HL-60 (cell line): ENCODE measurements around the gene CPT1C.

Source experiments
- DNase-seq, 2 experiments: peaks; one replicate each; pipeline ENCODE4 v3.0.0-alpha.2; 2010 to 2020; ENCODE audit warnings: low read depth in 1 of 2, low spot score in 1 of 2
- H3K27ac ChIP-seq: fragments of 250-450 bp; sonication (Bioruptor Pico); replicated peaks from 2 replicates; pipeline ENCODE4 v1.5.1; 2020; ENCODE audit warnings: mild to moderate bottlenecking, moderate library complexity
- H3K27me3 ChIP-seq: fragments of 250-450 bp; sonication (Bioruptor Pico); 2 replicates; pipeline ENCODE4 v1.5.1; 2021; ENCODE audit warnings: mild to moderate bottlenecking, moderate library complexity; ENCODE audit not compliant: insufficient read depth, poor library complexity, severe bottlenecking
- H3K4me3 ChIP-seq: replicated peaks from 2 replicates; pipeline ENCODE4 v1.5.1; 2011; ENCODE audit warnings: mild to moderate bottlenecking, control low read depth, low read length; ENCODE audit not compliant: insufficient read depth
- CTCF ChIP-seq: IDR thresholded peaks from one replicate; pipeline ENCODE4 v1.5.1; 2011; ENCODE audit warnings: low read length, control low read depth, inconsistent platforms; ENCODE audit not compliant: insufficient read depth
- GABPA ChIP-seq: IDR thresholded peaks from 2 replicates; pipeline ENCODE4 v1.6.1; 2012; ENCODE audit warnings: low read depth
- POLR2AphosphoS5 ChIP-seq: IDR thresholded peaks from 2 replicates; pipeline ENCODE4 v1.6.1; 2012; ENCODE audit warnings: low read depth
- REST ChIP-seq: IDR thresholded peaks from 2 replicates; pipeline ENCODE4 v1.6.1; 2012; ENCODE audit warnings: low read depth; ENCODE audit not compliant: insufficient replicate concordance
- SPI1 ChIP-seq: IDR thresholded peaks from 2 replicates; pipeline ENCODE4 v1.6.1; 2012; ENCODE audit warnings: low read depth, mild to moderate bottlenecking, borderline replicate concordance

CPT1C gene

GRCh38 chr19:49682274-49682673 lies 8.6 kb upstream of the CPT1C start:
- Histone ChIP-seq H3K27ac (no peak overlapping the region), H3K27me3 (no peaks in the 10 kb centered on the region), H3K4me3 (no peak overlapping the region)
- no peak for DNase-seq
- no peak for TF ChIP-seq SPI1
- no peak for TF ChIP-seq GABPA
- no peak for TF ChIP-seq POLR2AphosphoS5
- TF ChIP-seq REST: no peak

- Histone ChIP-seq H3K27me3 (no peaks in the 10 kb centered on the region), H3K4me3 (no peak overlapping the region), H3K27ac (no peak overlapping the region)
- DNase-seq: no peak
- TF ChIP-seq GABPA (no peak), POLR2AphosphoS5 (no peak), SPI1 (no peak), REST (no peak), CTCF (no peak)
These were observed 7.1 kb upstream of the CPT1C start for GRCh38 chr19:49683814-49684250.

- Histone ChIP-seq H3K4me3 (no peak overlapping the region), H3K27ac (no peak overlapping the region), H3K27me3 (no peaks in the 10 kb centered on the region)
- peak in 1 of 2 experiments; percentile 39 for DNase-seq
- TF ChIP-seq CTCF (peak; percentile 57), GABPA (no peak), REST (no peak), POLR2AphosphoS5 (no peak)
These were observed 6.5 kb upstream of the CPT1C start for GRCh38 chr19:49684251-49684982.
